H1 (cell line): Measurements from ENCODE around the gene TRAF4. TPM values are rescaled to one million over a fixed set of nuclear protein-coding genes. Genes with fewer than 3 reads are reported as not detected.

ENCODE experiments used
- ASH2L ChIP-seq: fragments of 200-600, 300-600 bp; sonication (generic); IDR thresholded peaks from one replicate; pipeline ENCODE4 v1.7.1; 2017; ENCODE audit warnings: low read length
- BACH1 ChIP-seq: IDR thresholded peaks from 2 replicates; pipeline ENCODE4 v1.6.1; 2012; ENCODE audit warnings: low read length, improper control_type of control experiment
- JUN ChIP-seq: IDR thresholded peaks from 2 replicates; pipeline ENCODE4 v1.6.1; 2011; ENCODE audit warnings: low read depth, mild to moderate bottlenecking, improper control_type of control experiment, low read length
- RAD21 ChIP-seq, 2 experiments: IDR thresholded peaks in 1 of 2; conservative IDR thresholded peaks in 1 of 2; 2 replicates each; pipeline ENCODE4 v1.6.1; 2011; ENCODE audit warnings: low read depth in 2 of 2, low read length in 2 of 2, improper control_type of control experiment in 1 of 2, inconsistent platforms in 1 of 2, mild to moderate bottlenecking in 1 of 2, moderate library complexity in 1 of 2
- SP1 ChIP-seq: IDR thresholded peaks from 2 replicates; pipeline ENCODE4 v1.6.1; 2011; ENCODE audit warnings: low read depth, low read length
- polyA plus RNA-seq, 7 experiments: library from polyadenylated mRNA; depleted of rRNA in 3 of 7; stranded (reverse) in 5 of 7; unstranded in 2 of 7; fragments of >200 nt in 5 of 7; fragments of 200-250 nt in 2 of 7; gene quantifications; 1 replicate in 5 of 7; 2 replicates in 1 of 7; 4 replicates in 1 of 7; pipeline versions ENCODE4 v1.2.1 to v1.2.3, GENCODE V29; 2011 to 2013; ENCODE audit warnings: missing spikeins in 2 of 7, mixed read lengths in 2 of 7
- total RNA-seq: library from RNA; stranded (reverse); fragmentation: NEBNext Ultra II Directional; extraction: Animal tissue kit (Norgen Biotek cat#: 25700); gene quantifications from 2 replicates; pipeline ENCODE4 v1.2.1, GENCODE V29; 2021
- TF ChIP-seq, protein P1 (sequence below): fragments of 300-600 bp; sonication (generic); IDR thresholded peaks from 2 replicates; pipeline ENCODE4 v1.7.1; 2012; ENCODE audit warnings: low read length, moderate library complexity, mild to moderate bottlenecking, inconsistent platforms; ENCODE audit not compliant: insufficient replicate concordance
- TF ChIP-seq, protein P2 (sequence below), 3 experiments: IDR thresholded peaks; 1 replicate in 2 of 3; 2 replicates in 1 of 3; pipeline versions ENCODE4 v1.5.1 to v1.6.1; 2011; ENCODE audit warnings: low read length in 3 of 3, mild to moderate bottlenecking in 3 of 3, inconsistent platforms in 2 of 3, low read depth in 1 of 3, moderate library complexity in 1 of 3; ENCODE audit not compliant: insufficient read depth in 1 of 3; ENCODE audit errors: control extremely low read depth in 1 of 3

The TRAF4 gene
- total and polyA plus RNA-seq, 2 of the 8 experiments (the other 6 are each of a cell fraction or from before 2014, with no cell fraction given) = 167 to 170 TPM

DNA sequence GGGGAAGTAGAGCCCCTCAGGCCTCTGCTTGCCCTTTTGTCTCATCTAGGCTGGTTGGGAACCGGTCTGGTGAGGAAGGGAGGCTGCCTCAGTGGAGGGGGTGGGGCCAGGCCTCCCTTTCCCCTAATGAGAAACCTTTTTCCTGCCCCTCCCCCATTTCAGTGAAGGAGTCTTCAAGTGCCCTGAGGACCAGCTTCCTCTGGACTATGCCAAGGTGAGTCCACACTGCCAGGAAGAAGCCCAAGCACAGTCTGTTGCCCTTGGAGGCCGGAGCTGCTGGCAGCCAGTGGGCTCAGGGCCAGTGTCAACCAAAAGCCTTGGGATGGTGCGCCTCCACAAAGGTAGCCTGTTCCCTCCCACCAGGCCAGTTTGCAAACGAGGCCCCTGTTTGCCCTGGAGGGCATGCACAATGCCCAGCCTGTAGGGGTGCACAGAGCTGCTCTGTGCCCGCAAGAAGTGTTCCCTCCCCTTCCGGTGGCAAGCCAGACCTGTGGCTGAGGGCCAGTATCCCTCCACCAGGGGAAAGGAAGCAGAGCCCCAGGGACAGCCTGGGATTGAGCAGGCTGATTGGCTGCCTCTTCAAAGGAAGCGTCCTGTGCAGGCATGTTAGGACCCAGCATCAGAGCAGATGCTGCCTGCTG is 3.4 kb downstream of the TRAF4 start (continued):
- TF ChIP-seq, protein P1, sequence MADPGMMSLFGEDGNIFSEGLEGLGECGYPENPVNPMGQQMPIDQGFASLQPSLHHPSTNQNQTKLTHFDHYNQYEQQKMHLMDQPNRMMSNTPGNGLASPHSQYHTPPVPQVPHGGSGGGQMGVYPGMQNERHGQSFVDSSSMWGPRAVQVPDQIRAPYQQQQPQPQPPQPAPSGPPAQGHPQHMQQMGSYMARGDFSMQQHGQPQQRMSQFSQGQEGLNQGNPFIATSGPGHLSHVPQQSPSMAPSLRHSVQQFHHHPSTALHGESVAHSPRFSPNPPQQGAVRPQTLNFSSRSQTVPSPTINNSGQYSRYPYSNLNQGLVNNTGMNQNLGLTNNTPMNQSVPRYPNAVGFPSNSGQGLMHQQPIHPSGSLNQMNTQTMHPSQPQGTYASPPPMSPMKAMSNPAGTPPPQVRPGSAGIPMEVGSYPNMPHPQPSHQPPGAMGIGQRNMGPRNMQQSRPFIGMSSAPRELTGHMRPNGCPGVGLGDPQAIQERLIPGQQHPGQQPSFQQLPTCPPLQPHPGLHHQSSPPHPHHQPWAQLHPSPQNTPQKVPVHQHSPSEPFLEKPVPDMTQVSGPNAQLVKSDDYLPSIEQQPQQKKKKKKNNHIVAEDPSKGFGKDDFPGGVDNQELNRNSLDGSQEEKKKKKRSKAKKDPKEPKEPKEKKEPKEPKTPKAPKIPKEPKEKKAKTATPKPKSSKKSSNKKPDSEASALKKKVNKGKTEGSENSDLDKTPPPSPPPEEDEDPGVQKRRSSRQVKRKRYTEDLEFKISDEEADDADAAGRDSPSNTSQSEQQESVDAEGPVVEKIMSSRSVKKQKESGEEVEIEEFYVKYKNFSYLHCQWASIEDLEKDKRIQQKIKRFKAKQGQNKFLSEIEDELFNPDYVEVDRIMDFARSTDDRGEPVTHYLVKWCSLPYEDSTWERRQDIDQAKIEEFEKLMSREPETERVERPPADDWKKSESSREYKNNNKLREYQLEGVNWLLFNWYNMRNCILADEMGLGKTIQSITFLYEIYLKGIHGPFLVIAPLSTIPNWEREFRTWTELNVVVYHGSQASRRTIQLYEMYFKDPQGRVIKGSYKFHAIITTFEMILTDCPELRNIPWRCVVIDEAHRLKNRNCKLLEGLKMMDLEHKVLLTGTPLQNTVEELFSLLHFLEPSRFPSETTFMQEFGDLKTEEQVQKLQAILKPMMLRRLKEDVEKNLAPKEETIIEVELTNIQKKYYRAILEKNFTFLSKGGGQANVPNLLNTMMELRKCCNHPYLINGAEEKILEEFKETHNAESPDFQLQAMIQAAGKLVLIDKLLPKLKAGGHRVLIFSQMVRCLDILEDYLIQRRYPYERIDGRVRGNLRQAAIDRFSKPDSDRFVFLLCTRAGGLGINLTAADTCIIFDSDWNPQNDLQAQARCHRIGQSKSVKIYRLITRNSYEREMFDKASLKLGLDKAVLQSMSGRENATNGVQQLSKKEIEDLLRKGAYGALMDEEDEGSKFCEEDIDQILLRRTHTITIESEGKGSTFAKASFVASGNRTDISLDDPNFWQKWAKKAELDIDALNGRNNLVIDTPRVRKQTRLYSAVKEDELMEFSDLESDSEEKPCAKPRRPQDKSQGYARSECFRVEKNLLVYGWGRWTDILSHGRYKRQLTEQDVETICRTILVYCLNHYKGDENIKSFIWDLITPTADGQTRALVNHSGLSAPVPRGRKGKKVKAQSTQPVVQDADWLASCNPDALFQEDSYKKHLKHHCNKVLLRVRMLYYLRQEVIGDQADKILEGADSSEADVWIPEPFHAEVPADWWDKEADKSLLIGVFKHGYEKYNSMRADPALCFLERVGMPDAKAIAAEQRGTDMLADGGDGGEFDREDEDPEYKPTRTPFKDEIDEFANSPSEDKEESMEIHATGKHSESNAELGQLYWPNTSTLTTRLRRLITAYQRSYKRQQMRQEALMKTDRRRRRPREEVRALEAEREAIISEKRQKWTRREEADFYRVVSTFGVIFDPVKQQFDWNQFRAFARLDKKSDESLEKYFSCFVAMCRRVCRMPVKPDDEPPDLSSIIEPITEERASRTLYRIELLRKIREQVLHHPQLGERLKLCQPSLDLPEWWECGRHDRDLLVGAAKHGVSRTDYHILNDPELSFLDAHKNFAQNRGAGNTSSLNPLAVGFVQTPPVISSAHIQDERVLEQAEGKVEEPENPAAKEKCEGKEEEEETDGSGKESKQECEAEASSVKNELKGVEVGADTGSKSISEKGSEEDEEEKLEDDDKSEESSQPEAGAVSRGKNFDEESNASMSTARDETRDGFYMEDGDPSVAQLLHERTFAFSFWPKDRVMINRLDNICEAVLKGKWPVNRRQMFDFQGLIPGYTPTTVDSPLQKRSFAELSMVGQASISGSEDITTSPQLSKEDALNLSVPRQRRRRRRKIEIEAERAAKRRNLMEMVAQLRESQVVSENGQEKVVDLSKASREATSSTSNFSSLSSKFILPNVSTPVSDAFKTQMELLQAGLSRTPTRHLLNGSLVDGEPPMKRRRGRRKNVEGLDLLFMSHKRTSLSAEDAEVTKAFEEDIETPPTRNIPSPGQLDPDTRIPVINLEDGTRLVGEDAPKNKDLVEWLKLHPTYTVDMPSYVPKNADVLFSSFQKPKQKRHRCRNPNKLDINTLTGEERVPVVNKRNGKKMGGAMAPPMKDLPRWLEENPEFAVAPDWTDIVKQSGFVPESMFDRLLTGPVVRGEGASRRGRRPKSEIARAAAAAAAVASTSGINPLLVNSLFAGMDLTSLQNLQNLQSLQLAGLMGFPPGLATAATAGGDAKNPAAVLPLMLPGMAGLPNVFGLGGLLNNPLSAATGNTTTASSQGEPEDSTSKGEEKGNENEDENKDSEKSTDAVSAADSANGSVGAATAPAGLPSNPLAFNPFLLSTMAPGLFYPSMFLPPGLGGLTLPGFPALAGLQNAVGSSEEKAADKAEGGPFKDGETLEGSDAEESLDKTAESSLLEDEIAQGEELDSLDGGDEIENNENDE = no peak
- no peak for TF ChIP-seq JUN
- TF ChIP-seq SP1 = peak; percentile 76; the same call in 1 of the 2 replicates
- no peak for TF ChIP-seq RAD21 (IDR thresholded peaks at IDR 0.05 in 1 of 2, conservative IDR thresholded peaks at IDR 0.05 in 1 of 2; ENCODE audit: low read depth in 2 of 2, low read length in 2 of 2)
- peak; percentile 59 for TF ChIP-seq ASH2L
- no peak for TF ChIP-seq BACH1
- TF ChIP-seq, protein P2, sequence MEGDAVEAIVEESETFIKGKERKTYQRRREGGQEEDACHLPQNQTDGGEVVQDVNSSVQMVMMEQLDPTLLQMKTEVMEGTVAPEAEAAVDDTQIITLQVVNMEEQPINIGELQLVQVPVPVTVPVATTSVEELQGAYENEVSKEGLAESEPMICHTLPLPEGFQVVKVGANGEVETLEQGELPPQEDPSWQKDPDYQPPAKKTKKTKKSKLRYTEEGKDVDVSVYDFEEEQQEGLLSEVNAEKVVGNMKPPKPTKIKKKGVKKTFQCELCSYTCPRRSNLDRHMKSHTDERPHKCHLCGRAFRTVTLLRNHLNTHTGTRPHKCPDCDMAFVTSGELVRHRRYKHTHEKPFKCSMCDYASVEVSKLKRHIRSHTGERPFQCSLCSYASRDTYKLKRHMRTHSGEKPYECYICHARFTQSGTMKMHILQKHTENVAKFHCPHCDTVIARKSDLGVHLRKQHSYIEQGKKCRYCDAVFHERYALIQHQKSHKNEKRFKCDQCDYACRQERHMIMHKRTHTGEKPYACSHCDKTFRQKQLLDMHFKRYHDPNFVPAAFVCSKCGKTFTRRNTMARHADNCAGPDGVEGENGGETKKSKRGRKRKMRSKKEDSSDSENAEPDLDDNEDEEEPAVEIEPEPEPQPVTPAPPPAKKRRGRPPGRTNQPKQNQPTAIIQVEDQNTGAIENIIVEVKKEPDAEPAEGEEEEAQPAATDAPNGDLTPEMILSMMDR (IDR thresholded peaks at IDR 0.05; ENCODE audit: control extremely low read depth in 1 of 3, insufficient read depth in 1 of 3, low read depth in 1 of 3, low read length in 3 of 3) = 0 out of 4 replicates have a peak, but pooled peaks of 1 of the 3 experiments have one; percentile 1
